KOPT-K1 (cell line): ENCODE data around the gene FRMD4B.

Source experiments
- H3K27ac ChIP-seq: fragments of 200-600 bp; sonication (generic); 2 replicates; pipeline ENCODE4 v1.5.1; 2016; ENCODE audit warnings: antibody characterized with exemption, mild to moderate bottlenecking, low read depth, low read length; ENCODE audit not compliant: poor library complexity, severe bottlenecking
- H3K36me3 ChIP-seq: fragments of 200-600 bp; sonication (generic); 2 replicates; pipeline ENCODE4 v1.5.1; 2017; ENCODE audit warnings: antibody characterized with exemption, mild to moderate bottlenecking, low read length, moderate library complexity; ENCODE audit not compliant: insufficient read depth
- H3K9me3 ChIP-seq: fragments of 200-600 bp; sonication (generic); 2 replicates; pipeline ENCODE4 v1.5.1; 2017; ENCODE audit warnings: antibody characterized with exemption, low read length, mild to moderate bottlenecking; ENCODE audit not compliant: insufficient read depth, poor library complexity, severe bottlenecking

Gene FRMD4B

DNA sequence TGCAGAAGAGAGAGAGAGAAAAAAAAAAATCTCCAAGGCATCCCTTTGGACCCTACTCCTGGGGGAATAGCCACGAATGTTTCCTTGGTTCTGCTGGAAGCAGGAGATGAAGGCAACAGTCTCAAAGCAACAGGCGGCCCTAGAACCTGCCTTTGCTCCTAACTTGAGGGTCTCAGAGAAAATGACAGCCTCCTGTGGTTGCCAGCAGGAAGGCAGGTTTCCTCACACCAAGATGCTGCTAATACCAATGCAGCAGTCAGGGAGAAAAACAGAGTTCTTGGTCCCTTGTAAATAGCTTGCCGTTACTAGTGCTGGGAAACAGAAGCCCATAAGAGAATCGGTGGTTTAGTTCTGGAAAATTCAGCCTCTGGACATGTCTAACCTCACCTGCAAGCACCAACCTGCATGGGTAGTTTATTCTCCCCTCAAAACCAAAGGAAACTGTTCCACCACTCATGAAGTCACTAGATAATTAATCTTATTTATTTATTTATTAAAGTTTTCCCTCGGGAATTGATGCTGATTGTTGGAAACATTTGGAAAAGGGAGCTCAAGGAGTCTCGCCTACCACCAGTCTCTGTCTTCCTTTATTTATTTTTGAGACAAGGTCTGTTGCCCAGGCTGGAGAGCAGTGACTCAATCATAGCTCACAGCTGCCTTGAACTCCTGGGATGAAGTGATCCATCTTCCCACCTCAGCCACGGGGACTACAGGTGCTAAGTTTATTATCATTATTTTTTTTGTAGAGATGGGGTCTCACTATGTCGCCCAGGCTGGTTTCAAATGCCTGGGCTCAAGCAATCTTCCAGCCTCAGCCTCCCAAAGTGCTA is 883 bp upstream of the FRMD4B start:
- Histone ChIP-seq H3K27ac (no peak overlapping the region), H3K9me3 (no peaks in the 10 kb centered on the region), H3K36me3 (no peaks in the 10 kb centered on the region)

- Histone ChIP-seq H3K9me3 (no peaks in the 10 kb centered on the region), H3K27ac (peak overlapping the region; percentile 37)
Measured at GRCh38 chr3:69385123-69385722, 665 bp downstream of the FRMD4B start.

DNA sequence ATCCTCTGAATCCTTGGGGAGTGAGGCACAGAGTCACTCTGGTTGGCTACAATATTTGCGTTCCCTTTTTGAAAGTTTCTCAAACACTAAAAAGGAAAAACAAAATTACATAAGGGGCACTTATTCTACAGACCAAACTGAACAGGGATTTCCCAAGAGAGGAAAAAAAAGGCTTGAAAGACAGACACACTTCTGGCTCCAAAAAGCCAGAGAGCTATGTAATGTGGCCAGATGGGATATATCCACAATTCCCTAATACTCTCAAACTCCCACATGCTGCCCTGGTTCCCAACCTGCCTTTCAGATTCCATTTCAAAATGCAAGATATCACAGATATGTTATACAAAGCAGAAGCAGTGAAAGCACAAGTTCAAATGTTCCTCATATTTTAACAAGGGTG is 1.6 kb downstream of the FRMD4B start:
- Histone ChIP-seq H3K27ac (no peak overlapping the region), H3K9me3 (no peaks in the 10 kb centered on the region), H3K36me3 (no peaks in the 10 kb centered on the region)

More at GRCh38 chr3:69385123-69385722, 665 bp downstream of the FRMD4B start:
- H3K36me3 ChIP-seq, result no peaks in the 10 kb centered on the region

GRCh38 chr3:69379661-69380060 is 6.2 kb downstream of the FRMD4B start:
- no peaks in the 10 kb centered on the region for H3K36me3 ChIP-seq
- H3K27ac ChIP-seq, result no peak overlapping the region

DNA sequence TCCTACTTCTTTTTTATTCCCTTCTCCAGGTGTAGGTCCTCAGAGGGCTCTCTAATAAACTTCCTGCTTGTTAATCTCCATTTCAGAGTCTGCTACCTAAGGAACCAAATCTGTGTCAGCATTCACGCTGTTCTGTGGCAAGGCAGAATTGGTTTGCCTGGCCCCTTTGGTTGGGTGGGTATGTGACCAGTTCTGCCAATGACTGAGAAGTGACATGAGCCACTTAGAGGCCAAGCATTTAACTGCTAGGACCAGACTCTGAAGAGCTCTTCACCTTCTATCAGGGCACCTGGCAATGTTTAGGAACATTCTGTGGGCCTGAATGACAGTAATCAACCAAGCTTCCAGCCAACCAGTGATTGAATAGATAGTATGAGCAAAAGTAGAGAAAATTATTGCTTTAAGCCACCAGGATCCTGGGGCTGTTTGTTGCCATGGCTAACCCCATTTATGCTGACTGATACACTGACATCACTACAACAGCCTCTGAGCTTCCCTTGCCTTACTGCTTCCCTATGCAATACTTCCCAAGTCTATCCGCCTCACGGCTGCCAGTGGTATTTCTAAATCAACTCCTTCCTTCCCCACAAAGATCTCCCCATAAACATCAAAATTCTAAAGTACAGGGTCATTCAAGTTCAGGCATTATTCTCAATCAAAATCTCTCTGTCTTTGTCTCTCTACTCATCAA is 7.6 kb downstream of the FRMD4B start:
- Histone ChIP-seq H3K9me3 (no peaks in the 10 kb centered on the region), H3K27ac (no peak overlapping the region), H3K36me3 (no peaks in the 10 kb centered on the region)

More at GRCh38 chr3:69379661-69380060, 6.2 kb downstream of the FRMD4B start:
- no peaks in the 10 kb centered on the region for H3K9me3 ChIP-seq

GRCh38 chr3:69377262-69377661 is 8.6 kb downstream of the FRMD4B start:
- Histone ChIP-seq H3K9me3 (no peaks in the 10 kb centered on the region), H3K27ac (no peak overlapping the region), H3K36me3 (no peaks in the 10 kb centered on the region)

GRCh38 chr3:69376731-69377130 is 9.2 kb downstream of the FRMD4B start:
- H3K9me3 ChIP-seq, result no peaks in the 10 kb centered on the region
- H3K27ac ChIP-seq, result no peak overlapping the region
- no peaks in the 10 kb centered on the region for H3K36me3 ChIP-seq

GRCh38 chr3:69371816-69372215 is 14.1 kb downstream of the FRMD4B start:
- no peaks in the 10 kb centered on the region for H3K36me3 ChIP-seq
- no peaks in the 10 kb centered on the region for H3K9me3 ChIP-seq
- no peak overlapping the region for H3K27ac ChIP-seq

GRCh38 chr3:69370901-69371301 is 15.0 kb downstream of the FRMD4B start:
- no peaks in the 10 kb centered on the region for H3K9me3 ChIP-seq
- H3K36me3 ChIP-seq, result no peaks in the 10 kb centered on the region
- peak overlapping the region; percentile 73 for H3K27ac ChIP-seq

DNA sequence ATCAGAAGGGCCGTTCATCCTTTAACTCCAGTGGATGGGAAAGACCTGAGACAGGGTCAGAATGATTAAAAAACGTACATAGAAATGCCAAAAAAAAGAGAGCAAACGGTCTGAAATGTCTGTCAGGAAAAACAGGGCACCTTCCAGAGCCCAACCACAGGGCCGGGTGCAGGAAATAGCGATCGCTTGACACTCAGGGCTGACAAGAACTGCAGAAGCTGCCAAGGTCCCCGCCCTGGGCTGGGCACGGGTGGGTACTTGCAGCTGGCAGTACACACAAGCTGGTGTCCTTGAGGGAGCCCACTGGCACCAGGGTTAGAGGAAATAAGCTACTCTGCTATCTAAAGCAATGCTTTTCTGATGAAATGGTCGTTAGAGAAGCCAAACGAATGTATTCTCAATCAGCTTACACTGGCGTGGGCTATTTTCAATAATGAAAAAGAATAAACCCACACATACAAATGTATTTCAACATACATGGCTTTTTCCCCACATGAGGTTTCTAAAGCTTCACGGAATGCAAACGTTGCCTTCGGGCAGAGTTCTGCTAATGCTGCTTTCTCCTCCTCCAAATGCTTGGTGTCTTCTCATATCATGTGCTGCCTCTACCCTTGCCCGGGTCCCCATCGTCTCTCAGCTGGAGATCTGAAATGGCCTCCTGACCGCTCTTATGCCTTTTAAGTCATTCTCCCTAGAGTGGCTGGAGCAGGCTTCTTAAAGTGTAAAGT is 15.6 kb downstream of the FRMD4B start:
- Histone ChIP-seq H3K9me3 (no peaks in the 10 kb centered on the region), H3K27ac (peak overlapping the region; percentile 73), H3K36me3 (no peaks in the 10 kb centered on the region)

GRCh38 chr3:69368129-69368741 is 17.7 kb downstream of the FRMD4B start:
- H3K36me3 ChIP-seq, result no peaks in the 10 kb centered on the region
- H3K27ac ChIP-seq, result peak overlapping the region; percentile 73

DNA sequence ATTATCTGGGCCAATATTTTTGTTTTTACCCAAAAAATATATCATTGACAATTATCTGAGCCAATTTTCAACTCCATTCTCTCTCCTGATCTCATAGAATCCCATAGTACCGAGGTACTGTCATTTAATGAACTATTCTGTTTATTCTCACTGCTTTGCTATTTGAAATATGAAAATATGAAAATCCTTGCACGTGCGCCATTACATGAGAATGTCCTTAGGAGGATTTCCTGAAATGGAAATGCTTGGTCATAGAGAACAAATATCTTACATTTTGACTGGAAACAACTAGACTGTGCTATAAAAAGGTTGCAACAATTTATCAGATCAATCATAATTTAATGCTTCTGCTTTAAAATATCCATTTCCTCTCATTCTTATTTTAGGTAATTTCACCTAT is 18.3 kb downstream of the FRMD4B start:
- H3K9me3 ChIP-seq, result no peaks in the 10 kb centered on the region
- no peaks in the 10 kb centered on the region for H3K36me3 ChIP-seq
- peak overlapping the region; percentile 73 for H3K27ac ChIP-seq

More at GRCh38 chr3:69368129-69368741, 17.7 kb downstream of the FRMD4B start:
- no peaks in the 10 kb centered on the region for H3K9me3 ChIP-seq

GRCh38 chr3:69364354-69364753 is 21.5 kb downstream of the FRMD4B start:
- no peaks in the 10 kb centered on the region for H3K9me3 ChIP-seq
- H3K36me3 ChIP-seq, result no peaks in the 10 kb centered on the region
- H3K27ac ChIP-seq, result no peak overlapping the region

DNA sequence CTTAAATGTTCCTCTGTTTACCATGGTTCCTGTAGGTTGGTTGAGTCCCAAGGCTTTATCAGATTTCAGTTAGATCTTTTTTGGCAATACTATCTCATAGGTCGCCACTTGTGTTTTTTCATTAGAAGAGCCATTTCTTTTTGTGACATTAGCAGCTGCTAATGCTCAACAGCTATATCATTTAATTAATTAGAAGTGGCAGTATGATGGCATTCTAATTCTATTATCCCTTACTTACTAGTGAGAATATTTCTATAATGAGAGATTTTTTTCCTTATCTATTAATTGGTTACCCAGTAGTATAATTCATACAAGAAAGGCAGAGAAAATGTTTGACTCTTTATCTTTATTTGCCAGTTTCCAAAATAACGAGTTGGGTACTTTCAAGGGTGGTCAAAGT is 25.2 kb downstream of the FRMD4B start:
- Histone ChIP-seq H3K9me3 (no peaks in the 10 kb centered on the region), H3K27ac (no peak overlapping the region), H3K36me3 (no peaks in the 10 kb centered on the region)
